Stimulated activated naive B cell treated with anti-CD40 and anti-IgM and Interleukin-4, amounts not matched to agents 10 μg/mL and 1 μg/mL and 100 μg/mL, for 72 hours (primary cell): ENCODE results near the gene RBM48.
A peak's percentile ranks its signal among the peaks of the same experiment; 100 is the strongest.
"Not testable (repeated sequence)": the region's sequence is repeated elsewhere in the genome, so short reads cannot be mapped to it uniquely, and the experiment has no call there.

ENCODE experiments used
- ATAC-seq, 2 donors: fragments of 150-1000 bp; cut with Tn5 transposase; replicated peaks; 2 replicates each; pipeline ENCODE4 v1.10.0; 2021; ENCODE audit warnings: moderate library complexity in 1 of 2
- DNase-seq: peaks from one replicate; pipeline ENCODE4 v3.0.0; 2021
- H3K27ac Mint-ChIP-seq: one replicate; pipeline ENCODE4 v1.8.0; 2022; ENCODE audit warnings: mild to moderate bottlenecking, mixed read lengths
- H3K27me3 Mint-ChIP-seq, 2 donors: one replicate each; pipeline ENCODE4 v1.8.0; 2022; ENCODE audit warnings: mixed read lengths in 2 of 2
- H3K36me3 Mint-ChIP-seq, 2 donors: one replicate each; pipeline ENCODE4 v1.8.0; 2022; ENCODE audit warnings: mixed read lengths in 2 of 2, mild to moderate bottlenecking in 1 of 2
- H3K4me1 Mint-ChIP-seq, 2 donors: one replicate each; pipeline ENCODE4 v1.8.0; 2022; ENCODE audit warnings: mixed read lengths in 2 of 2, mild to moderate bottlenecking in 1 of 2
- H3K4me3 Mint-ChIP-seq, 2 donors: one replicate each; pipeline ENCODE4 v1.8.0; 2022; ENCODE audit warnings: mild to moderate bottlenecking in 2 of 2, mixed read lengths in 2 of 2, moderate library complexity in 1 of 2
- H3K9me3 Mint-ChIP-seq, 2 donors: one replicate each; pipeline ENCODE4 v1.8.0; 2022; ENCODE audit warnings: mixed read lengths in 2 of 2, mild to moderate bottlenecking in 1 of 2

RBM48 gene

DNA sequence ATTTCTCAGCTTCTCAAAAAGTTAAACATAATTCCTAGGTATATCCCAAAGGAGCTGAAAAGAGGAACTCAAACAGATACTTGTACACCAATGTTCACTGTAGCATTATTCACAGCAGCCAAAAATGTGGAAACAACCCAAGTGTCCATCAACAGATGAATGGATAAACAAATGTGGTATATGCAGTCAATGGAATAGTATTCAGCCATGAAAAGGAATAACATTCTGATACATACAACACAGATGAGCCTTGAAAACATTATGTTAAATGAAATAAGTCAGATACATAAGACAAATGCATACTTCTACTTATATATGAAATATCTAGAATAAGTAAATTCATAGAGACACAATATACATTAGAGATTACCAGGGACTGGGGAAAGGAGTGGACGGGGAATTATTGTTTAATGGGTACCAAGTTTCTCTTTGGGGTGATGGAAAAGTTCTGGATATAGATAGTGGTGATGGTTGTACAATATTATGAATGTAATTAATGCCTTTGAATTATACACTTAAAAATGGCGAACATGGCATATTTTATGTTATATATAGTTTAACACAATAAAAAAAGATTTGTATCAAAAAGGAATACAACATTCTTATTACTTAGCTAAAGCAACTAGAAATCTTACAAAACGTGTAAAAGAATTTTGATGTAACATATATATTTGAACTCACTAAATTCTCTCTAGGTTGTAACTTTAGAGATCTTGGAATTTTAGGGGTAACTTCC, 15.3 kb upstream of the RBM48 start:
- no peaks in the 10 kb centered on the region for H3K27me3 Mint-ChIP-seq
- ATAC-seq = no peak
- H3K36me3 Mint-ChIP-seq = peaks cover 9 to 32% of the 10 kb centered on the region in 2 donors
- no peak overlapping the region for H3K4me3 Mint-ChIP-seq
- H3K27ac Mint-ChIP-seq = no peak overlapping the region
- DNase-seq = no peak
- peaks cover 0 to 6% of the 10 kb centered on the region in 2 donors for H3K4me1 Mint-ChIP-seq
- H3K9me3 Mint-ChIP-seq = no peaks in the 10 kb centered on the region

DNA sequence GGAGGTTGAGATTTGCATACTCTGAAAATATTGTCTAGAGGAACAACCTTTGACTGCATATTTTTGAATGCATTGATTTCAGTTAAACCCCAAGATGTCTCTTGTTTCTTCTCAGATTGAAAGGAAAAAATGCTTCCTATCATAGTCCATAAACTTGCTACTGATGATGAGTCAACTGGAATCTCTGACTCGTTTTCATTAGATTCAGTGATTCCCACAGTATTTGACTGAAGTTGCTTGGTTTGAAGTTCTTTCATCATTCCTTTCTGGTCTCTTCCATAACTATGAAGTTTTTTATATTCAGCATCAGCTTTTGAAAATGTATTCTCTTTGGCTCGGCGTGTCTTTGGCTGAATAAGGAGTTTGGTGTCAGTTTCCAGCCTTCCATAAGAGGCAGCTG, 11.0 kb upstream of the RBM48 start:
- Mint-ChIP-seq H3K4me3 (no peak overlapping the region), H3K9me3 (no peaks in the 10 kb centered on the region), H3K27me3 (no peaks in the 10 kb centered on the region), H3K36me3 (peaks cover 9 to 26% of the 10 kb centered on the region in 2 donors), H3K27ac (no peak overlapping the region), H3K4me1 (peaks cover 0 to 6% of the 10 kb centered on the region in 2 donors)
- DNase-seq = no peak
- no peak for ATAC-seq

GRCh38 chr7:92520024-92520423, 8.6 kb upstream of the RBM48 start:
- no peaks in the 10 kb centered on the region for H3K9me3 Mint-ChIP-seq
- no peak overlapping the region for H3K27ac Mint-ChIP-seq
- peaks cover 0 to 6% of the 10 kb centered on the region in 2 donors for H3K4me1 Mint-ChIP-seq

DNA sequence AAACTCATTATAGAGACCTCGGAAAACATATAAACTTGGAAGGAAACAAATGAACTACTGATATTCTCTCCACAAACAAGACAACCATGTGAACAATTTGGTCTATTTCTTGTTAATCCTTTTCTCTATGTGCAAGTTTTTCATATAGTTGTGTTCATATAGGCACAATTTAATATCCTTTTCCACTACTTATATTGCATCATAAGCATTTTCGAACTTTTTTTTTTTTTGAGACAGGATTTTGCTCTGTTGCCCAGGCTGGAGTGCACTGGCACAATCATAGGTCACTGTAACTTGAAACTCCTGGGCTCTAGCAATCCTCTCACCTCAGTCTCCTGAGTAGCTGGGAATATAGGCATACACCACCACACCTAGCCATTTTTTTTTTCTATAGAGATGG, 5.5 kb upstream of the RBM48 start:
- H3K4me3 Mint-ChIP-seq = no peak overlapping the region
- no peak overlapping the region for H3K27ac Mint-ChIP-seq
- H3K27me3 Mint-ChIP-seq = no peaks in the 10 kb centered on the region
- ATAC-seq (no peak), DNase-seq (no peak)
- H3K4me1 Mint-ChIP-seq = peaks cover 7 to 9% of the 10 kb centered on the region in 2 donors
- no peaks in the 10 kb centered on the region for H3K9me3 Mint-ChIP-seq
- H3K36me3 Mint-ChIP-seq = peaks cover 0 to 2% of the 10 kb centered on the region in 2 donors

More at GRCh38 chr7:92520024-92520423, 8.6 kb upstream of the RBM48 start:
- no peak overlapping the region for H3K4me3 Mint-ChIP-seq
- H3K36me3 Mint-ChIP-seq = peaks cover 9 to 18% of the 10 kb centered on the region in 2 donors
- DNase-seq (no peak), ATAC-seq (no peak)
- no peaks in the 10 kb centered on the region for H3K27me3 Mint-ChIP-seq

- no peaks in the 10 kb centered on the region for H3K9me3 Mint-ChIP-seq
- H3K27me3 Mint-ChIP-seq = no peaks in the 10 kb centered on the region
- ATAC-seq (peak; percentile 52 to 59), DNase-seq (peak; percentile 48)
- H3K4me1 Mint-ChIP-seq = peaks cover 9 to 12% of the 10 kb centered on the region in 2 donors
- peak overlapping the region; percentile 87 to 91 for H3K4me3 Mint-ChIP-seq
- peaks cover 9 to 16% of the 10 kb centered on the region in 2 donors for H3K36me3 Mint-ChIP-seq
- H3K27ac Mint-ChIP-seq = peak overlapping the region; percentile 95
Observed at GRCh38 chr7:92527300-92528187, 1.1 kb upstream of the RBM48 start.

DNA sequence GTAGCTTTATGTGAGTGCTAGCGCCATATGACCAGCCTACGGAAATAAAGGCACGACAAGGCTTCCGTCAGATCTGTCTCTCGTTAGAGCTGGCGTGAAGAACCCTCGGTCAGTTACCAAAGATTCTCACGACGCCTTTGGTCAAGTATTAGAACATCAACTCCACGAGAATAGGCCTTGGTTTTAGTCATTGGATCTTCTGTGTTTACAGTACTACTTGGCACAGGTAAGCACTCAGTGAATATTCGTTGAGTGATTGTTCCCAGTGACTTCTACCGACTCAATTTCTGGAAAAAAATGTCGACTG, 316 bp downstream of the RBM48 start:
- no peaks in the 10 kb centered on the region for H3K9me3 Mint-ChIP-seq
- DNase-seq (no peak), ATAC-seq (peak; percentile 3)
- peaks cover 9 to 13% of the 10 kb centered on the region in 2 donors for H3K4me1 Mint-ChIP-seq
- H3K27ac Mint-ChIP-seq = peak overlapping the region; percentile 96
- H3K36me3 Mint-ChIP-seq = peaks cover 18 to 27% of the 10 kb centered on the region in 2 donors
- no peaks in the 10 kb centered on the region for H3K27me3 Mint-ChIP-seq
- peak overlapping the region; percentile 87 to 91 for H3K4me3 Mint-ChIP-seq

DNA sequence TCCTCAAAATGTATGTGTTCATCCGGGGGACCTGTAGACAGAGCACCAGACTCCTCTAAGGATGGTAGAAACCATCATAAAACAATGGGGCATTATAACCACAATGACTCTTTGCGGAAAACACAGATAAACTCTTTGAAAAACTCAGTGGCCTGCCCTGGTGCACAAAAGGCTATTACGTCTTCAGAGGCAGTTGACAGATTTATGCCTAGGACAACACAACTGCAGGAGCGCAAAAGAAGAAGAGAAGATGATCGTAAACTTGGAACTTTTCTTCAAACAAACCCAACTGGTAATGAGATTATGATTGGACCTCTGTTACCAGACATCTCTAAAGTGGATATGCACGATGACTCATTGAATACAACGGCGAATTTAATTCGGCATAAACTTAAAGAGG, 6.0 kb downstream of the RBM48 start:
- Mint-ChIP-seq H3K4me1 (peaks cover 7 to 9% of the 10 kb centered on the region in 2 donors), H3K9me3 (no peaks in the 10 kb centered on the region), H3K27me3 (no peaks in the 10 kb centered on the region), H3K4me3 (no peak overlapping the region), H3K27ac (no peak overlapping the region), H3K36me3 (peaks cover 29 to 55% of the 10 kb centered on the region in 2 donors)
- DNase-seq (no peak), ATAC-seq (no peak)

DNA sequence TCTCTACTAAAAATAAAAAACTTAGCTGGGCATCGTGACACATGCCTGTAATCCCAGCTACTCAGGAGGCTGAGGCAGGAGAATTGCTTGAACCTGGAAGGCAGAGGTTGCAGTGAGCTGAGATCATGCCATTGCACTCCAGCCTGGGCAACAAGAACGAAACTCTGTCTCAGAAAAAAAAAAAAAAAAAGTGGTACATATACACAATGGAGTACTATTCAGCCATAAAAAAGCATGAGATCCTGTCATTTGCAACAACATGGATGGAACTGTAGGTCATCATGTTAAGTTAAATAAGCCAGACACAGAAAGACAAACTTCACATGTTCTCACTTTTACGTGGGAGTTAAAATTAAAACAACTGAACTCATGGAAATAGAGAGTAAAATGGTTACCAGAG, 14.9 kb downstream of the RBM48 start:
- not testable (repeated sequence) for H3K27ac Mint-ChIP-seq, ATAC-seq, DNase-seq, H3K9me3 Mint-ChIP-seq, H3K27me3 Mint-ChIP-seq, H3K4me3 Mint-ChIP-seq, H3K4me1 Mint-ChIP-seq
- peaks cover 2 to 15% of the 10 kb centered on the region in 2 donors for H3K36me3 Mint-ChIP-seq

DNA sequence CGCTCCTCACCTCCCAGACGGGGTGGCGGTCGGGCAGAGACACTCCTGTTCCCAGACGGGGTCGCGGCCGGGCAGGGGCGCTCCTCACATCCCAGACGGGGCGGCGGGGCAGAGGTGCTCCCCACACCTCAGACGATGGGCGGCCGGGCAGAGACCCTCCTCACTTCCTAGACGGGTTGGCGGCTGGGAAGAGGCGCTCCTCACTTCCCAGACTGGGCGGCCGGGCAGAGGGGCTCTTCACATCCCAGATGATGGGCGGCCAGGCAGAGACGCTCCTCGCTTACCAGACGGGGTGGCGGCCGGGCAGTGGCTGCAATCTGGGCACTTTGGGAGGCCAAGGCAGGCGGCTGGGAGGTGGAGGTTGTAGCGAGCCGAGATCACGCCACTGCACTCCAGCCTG, 16.5 kb downstream of the RBM48 start:
- ATAC-seq, H3K4me1 Mint-ChIP-seq, H3K27ac Mint-ChIP-seq, H3K27me3 Mint-ChIP-seq, DNase-seq, H3K9me3 Mint-ChIP-seq, H3K36me3 Mint-ChIP-seq, H3K4me3 Mint-ChIP-seq: not testable (repeated sequence)

- ATAC-seq = no peak
- Mint-ChIP-seq H3K27ac (no peak overlapping the region), H3K36me3 (no peaks in the 10 kb centered on the region)
Observed at GRCh38 chr7:92546856-92547497, 18.4 kb downstream of the RBM48 start.

DNA sequence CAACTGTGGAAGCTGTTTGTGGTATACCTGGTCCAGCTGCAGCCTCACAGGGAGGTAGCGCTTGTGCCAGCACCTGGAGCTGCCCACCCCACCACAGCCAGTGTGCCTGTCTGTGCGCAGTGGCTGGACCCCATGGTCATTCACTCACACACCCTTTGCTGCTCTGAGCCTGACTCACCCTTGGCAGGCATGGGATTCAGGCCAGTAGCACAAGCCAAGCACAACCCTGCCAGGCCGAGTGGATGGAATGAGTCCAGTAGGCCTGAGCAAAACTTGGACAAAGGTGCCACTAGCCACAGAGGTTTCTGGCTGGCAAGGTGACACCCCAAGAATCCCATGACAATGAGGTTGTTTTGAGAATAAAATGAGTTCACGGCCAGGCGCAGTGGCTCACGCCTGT, 19.0 kb downstream of the RBM48 start:
- H3K4me3 Mint-ChIP-seq = no peak overlapping the region
- H3K4me1 Mint-ChIP-seq = no peaks in the 10 kb centered on the region
- peaks cover 4 to 6% of the 10 kb centered on the region in 2 donors for H3K27me3 Mint-ChIP-seq
- ATAC-seq = no peak
- no peaks in the 10 kb centered on the region for H3K36me3 Mint-ChIP-seq
- H3K27ac Mint-ChIP-seq = no peak overlapping the region
- no peak for DNase-seq
- H3K9me3 Mint-ChIP-seq = no peaks in the 10 kb centered on the region

More at GRCh38 chr7:92546856-92547497, 18.4 kb downstream of the RBM48 start:
- no peak for DNase-seq
- H3K27me3 Mint-ChIP-seq = peaks cover 4 to 6% of the 10 kb centered on the region in 2 donors
- no peaks in the 10 kb centered on the region for H3K4me1 Mint-ChIP-seq
- no peak overlapping the region for H3K4me3 Mint-ChIP-seq
- H3K9me3 Mint-ChIP-seq = peaks cover 0 to under 1% of the 10 kb centered on the region in 2 donors

GRCh38 chr7:92550194-92550593, 21.6 kb downstream of the RBM48 start:
- H3K4me3 Mint-ChIP-seq = no peak overlapping the region

GRCh38 chr7:92557249-92557648, 28.7 kb downstream of the RBM48 start:
- H3K9me3 Mint-ChIP-seq = no peaks in the 10 kb centered on the region
- ATAC-seq = no peak
- no peak overlapping the region for H3K4me3 Mint-ChIP-seq
- no peaks in the 10 kb centered on the region for H3K4me1 Mint-ChIP-seq
- H3K27ac Mint-ChIP-seq = peak overlapping the region; percentile 7
- DNase-seq = no peak
- H3K27me3 Mint-ChIP-seq = no peaks in the 10 kb centered on the region
- peaks cover 6 to 15% of the 10 kb centered on the region in 2 donors for H3K36me3 Mint-ChIP-seq

More at GRCh38 chr7:92550194-92550593, 21.6 kb downstream of the RBM48 start:
- Mint-ChIP-seq H3K9me3 (no peaks in the 10 kb centered on the region), H3K36me3 (no peaks in the 10 kb centered on the region), H3K27ac (no peak overlapping the region), H3K4me1 (no peaks in the 10 kb centered on the region), H3K27me3 (peaks cover 4 to 6% of the 10 kb centered on the region in 2 donors)
- DNase-seq (no peak), ATAC-seq (no peak)

- no peaks in the 10 kb centered on the region for H3K27me3 Mint-ChIP-seq
- H3K4me1 Mint-ChIP-seq = no peaks in the 10 kb centered on the region
- DNase-seq (no peak), ATAC-seq (no peak)
- H3K27ac Mint-ChIP-seq = peak overlapping the region; percentile 14
- H3K9me3 Mint-ChIP-seq = no peaks in the 10 kb centered on the region
- peaks cover 8 to 16% of the 10 kb centered on the region in 2 donors for H3K36me3 Mint-ChIP-seq
- no peak overlapping the region for H3K4me3 Mint-ChIP-seq
Observed at GRCh38 chr7:92557808-92558362, 29.3 kb downstream of the RBM48 start.
